ENCODE results near the gene TTLL5.
A peak's percentile ranks its signal among the peaks of the same experiment; 100 is the strongest.

TTLL5 gene

GRCh38 chr14:75660630-75661498, at the start of gene TTLL5, which contains the start of gene ERG28:
Gene TTLL5, plus strand, starts transcription at chr14:75661246. Its CDS starts 1,904 bp downstream, at chr14:75663150.
Gene ERG28, minus strand, starts transcription at chr14:75660876. Its CDS starts 3,374 bp downstream, at chr14:75657502.
- peak; percentile 95 to 99 (median 98) for DNase-seq
- intact Hi-C loops (cut with DNase I), result no loop called here

- intact Hi-C loops (cut with DNase I), result no loop called here
- no peak for DNase-seq
These were observed 48.9 kb upstream of the TTLL5 start for GRCh38 chr14:75612157-75612556.

GRCh38 chr14:75614179-75614578, 46.9 kb upstream of the TTLL5 start:
- DNase-seq, result no peak
- intact Hi-C loops (cut with DNase I), result no loop called here

GRCh38 chr14:75615200-75615599, 45.8 kb upstream of the TTLL5 start:
- intact Hi-C loops (cut with DNase I), result no loop called here

GRCh38 chr14:75619548-75619947, 41.5 kb upstream of the TTLL5 start:
- DNase-seq, result no peak
- intact Hi-C loops (cut with DNase I), result no loop called here

More at GRCh38 chr14:75615200-75615599, 45.8 kb upstream of the TTLL5 start:
- no peak for DNase-seq

GRCh38 chr14:75625034-75625433, 36.0 kb upstream of the TTLL5 start:
- DNase-seq, result no peak
- intact Hi-C loops (cut with DNase I), result no loop called here

- no peak for DNase-seq
- intact Hi-C loops (cut with DNase I), result no loop called here
These were observed 34.6 kb upstream of the TTLL5 start for GRCh38 chr14:75626396-75626795.

GRCh38 chr14:75626863-75627262, 34.2 kb upstream of the TTLL5 start:
- DNase-seq, result no peak
- intact Hi-C loops (cut with DNase I), result no loop called here

- intact Hi-C loops (cut with DNase I), result no loop called here
- no peak for DNase-seq
These were observed 33.6 kb upstream of the TTLL5 start for GRCh38 chr14:75627406-75627805.

- DNase-seq, result no peak
- intact Hi-C loops (cut with DNase I), result no loop called here
These were observed 32.2 kb upstream of the TTLL5 start for GRCh38 chr14:75628816-75629215.

GRCh38 chr14:75630695-75631452, 30.2 kb upstream of the TTLL5 start:
- no peak for DNase-seq
- intact Hi-C loops (cut with DNase I), result no loop called here

- DNase-seq, result no peak
- intact Hi-C loops (cut with DNase I), result no loop called here
These were observed 29.6 kb upstream of the TTLL5 start for GRCh38 chr14:75631453-75631831.

GRCh38 chr14:75634848-75635247, 26.2 kb upstream of the TTLL5 start:
- intact Hi-C loops (cut with DNase I), result no loop called here

GRCh38 chr14:75636100-75636692, 24.9 kb upstream of the TTLL5 start:
- intact Hi-C loops (cut with DNase I), result no loop called here

More at GRCh38 chr14:75634848-75635247, 26.2 kb upstream of the TTLL5 start:
- no peak for DNase-seq

GRCh38 chr14:75640876-75641275, 20.2 kb upstream of the TTLL5 start:
- intact Hi-C loops (cut with DNase I), result no loop called here
- DNase-seq, result no peak

More at GRCh38 chr14:75636100-75636692, 24.9 kb upstream of the TTLL5 start:
- DNase-seq, result peak in 9 of 10 donors; percentile 4 to 91 (median 32)

- intact Hi-C loops (cut with DNase I), result no loop called here
- DNase-seq, result no peak
These were observed 17.1 kb upstream of the TTLL5 start for GRCh38 chr14:75643985-75644384.

- intact Hi-C loops (cut with DNase I), result no loop called here
- DNase-seq, result no peak
These were observed 16.0 kb upstream of the TTLL5 start for GRCh38 chr14:75645056-75645455.

- no peak for DNase-seq
- intact Hi-C loops (cut with DNase I), result no loop called here
These were observed 14.3 kb upstream of the TTLL5 start for GRCh38 chr14:75646762-75647161.

- intact Hi-C loops (cut with DNase I), result no loop called here
- no peak for DNase-seq
These were observed 13.4 kb upstream of the TTLL5 start for GRCh38 chr14:75647640-75648039.

- peak in 3 of 10 donors; percentile 11 to 20 (median 15) for DNase-seq
- intact Hi-C loops (cut with DNase I), result no loop called here
These were observed 12.8 kb upstream of the TTLL5 start for GRCh38 chr14:75648066-75648838.

Data from posterior cingulate gyrus (tissue), 11 donors.